ENCODE results near the gene IFT52. TPM values are rescaled to one million over a fixed set of nuclear protein-coding genes. Genes with fewer than 3 reads are reported as not detected.
"Not testable (repeated sequence)": the region's sequence is repeated elsewhere in the genome, so short reads cannot be mapped to it uniquely, and the experiment has no call there.

Gene IFT52
- total RNA-seq, 1 donor from 2014 or later = 13.6 TPM

DNA sequence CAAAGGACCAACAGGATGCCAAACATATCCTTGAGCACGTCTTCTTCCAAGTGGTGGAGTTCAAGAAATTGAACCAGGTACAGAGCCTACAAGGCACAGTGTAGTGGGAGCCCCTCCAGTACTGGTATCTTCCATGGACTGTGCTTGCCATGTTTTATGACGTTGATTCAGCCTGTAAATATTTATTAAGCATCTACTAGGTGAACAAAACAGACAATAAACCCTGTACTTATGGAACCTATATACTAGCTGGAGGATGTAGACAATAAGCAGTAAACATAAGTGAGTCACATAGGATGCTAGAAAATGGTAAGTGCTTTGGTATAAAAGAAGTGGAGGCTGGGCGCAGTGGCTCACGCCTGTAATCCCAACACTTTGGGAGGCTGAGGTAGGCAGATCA, 51.8 kb downstream of the IFT52 start:
- DNase-seq (ENCODE audit: low read depth) = no peak

DNA sequence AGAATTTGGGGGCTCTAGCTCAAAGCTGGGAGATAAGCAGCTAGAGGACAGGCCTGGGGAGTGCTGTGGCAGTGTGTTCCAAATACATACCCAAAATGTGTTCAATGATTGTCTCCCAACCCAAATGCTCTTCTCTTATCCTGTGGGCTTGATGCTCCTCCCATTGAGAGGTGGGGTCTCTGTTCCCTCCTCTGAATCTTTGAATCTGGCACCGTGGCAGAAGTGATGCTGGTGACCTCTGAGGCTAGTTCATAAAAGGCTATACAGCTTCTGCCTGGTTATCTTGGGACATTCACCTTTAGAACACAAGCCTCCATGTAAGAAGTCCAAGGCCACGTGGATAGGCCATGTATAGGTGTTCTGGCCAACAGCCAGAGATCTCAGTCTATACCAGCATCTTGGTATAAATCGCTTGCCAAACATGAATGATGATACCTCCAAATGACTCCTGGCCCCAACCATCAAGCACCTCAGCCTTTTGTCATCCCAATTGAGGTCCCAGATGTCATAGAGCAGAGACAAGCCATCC, 60.3 kb downstream of the IFT52 start:
- DNase-seq (ENCODE audit: low read depth) = no peak

DNA sequence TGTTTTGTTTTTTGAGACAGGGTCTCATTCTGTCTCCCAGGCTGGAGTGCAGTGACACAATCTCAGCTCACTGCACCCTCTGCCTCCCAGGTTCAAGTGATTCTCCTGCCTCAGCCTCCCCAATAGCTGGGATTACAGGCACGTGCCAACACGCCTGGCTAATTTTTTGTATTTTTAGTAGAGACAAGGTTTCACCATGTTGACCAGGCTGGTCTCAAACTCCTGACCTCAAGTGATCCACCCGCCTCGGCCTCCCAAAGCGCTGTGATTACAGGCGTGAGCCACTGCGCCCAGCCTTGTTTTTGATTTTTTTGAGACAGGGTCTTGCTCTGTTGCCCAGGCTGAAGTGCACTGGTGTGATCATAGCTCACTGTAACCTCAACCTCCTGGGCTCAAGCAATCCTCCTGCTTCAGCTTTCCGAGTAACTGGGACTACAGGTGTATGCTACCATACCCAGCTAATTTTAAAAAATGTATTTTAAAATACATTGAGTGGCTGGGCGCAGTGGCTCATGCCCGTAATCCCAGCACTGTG, 61.0 kb downstream of the IFT52 start:
- DNase-seq (ENCODE audit: low read depth) = not testable (repeated sequence)

DNA sequence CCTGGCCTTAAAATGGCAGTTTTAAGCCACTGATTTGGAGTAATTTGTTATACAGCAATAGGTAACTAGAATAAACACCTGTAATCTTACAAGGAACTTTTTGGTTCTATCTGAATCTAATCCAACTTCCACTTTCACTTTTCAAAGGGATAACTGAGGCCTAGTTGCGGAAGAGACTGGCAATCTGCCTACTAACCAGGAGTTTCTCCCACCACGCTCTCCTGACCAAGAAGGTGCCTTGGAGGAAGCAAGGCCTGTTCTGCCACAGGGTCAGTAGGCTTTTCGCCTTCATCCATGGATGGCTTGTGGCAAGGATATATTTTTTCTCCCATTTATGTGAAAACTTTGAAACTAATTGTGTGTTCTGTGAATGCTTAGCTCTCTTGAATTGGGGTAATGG, 63.2 kb downstream of the IFT52 start:
- DNase-seq (ENCODE audit: low read depth) = no peak

DNA sequence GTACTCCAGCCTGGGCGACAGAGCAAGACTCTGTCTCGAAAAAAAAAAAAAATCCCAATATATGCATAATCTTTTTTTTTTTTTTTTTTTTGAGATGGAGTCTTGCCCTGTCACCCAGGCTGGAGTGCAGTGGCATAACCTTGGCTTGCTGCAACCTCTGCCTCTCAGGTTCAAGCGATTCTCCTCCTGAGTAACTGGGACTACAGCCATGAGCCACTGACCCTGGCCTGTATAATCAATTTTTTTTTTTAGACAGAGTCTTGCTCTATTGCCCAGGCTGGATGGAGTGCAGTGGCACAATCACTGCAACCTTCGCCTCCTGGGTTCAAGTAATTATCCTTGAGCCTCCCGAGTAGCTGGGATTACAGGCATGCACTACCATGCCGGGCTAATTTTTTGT, 64.4 kb downstream of the IFT52 start:
- not testable (repeated sequence) for DNase-seq (ENCODE audit: low read depth)

DNA sequence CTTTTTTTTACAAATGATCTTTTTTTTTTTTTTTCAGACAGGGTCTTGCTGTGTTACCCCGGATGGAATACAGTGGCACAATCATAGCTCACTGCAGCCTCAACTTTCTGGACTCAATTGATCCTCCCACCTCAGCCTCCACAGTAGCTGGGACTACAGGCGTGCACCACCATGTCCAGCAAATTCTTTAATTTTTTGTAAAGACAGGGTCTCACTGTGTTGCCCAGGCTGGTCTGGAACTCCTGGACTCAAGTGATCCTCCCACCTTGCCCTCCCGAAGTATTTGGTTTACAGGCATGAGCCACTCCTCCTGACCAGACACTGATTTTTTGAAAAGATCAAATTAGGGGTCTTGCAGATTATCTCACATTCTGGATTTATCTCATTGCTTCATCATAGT, 65.2 kb downstream of the IFT52 start:
- DNase-seq (ENCODE audit: low read depth) = no peak

DNA sequence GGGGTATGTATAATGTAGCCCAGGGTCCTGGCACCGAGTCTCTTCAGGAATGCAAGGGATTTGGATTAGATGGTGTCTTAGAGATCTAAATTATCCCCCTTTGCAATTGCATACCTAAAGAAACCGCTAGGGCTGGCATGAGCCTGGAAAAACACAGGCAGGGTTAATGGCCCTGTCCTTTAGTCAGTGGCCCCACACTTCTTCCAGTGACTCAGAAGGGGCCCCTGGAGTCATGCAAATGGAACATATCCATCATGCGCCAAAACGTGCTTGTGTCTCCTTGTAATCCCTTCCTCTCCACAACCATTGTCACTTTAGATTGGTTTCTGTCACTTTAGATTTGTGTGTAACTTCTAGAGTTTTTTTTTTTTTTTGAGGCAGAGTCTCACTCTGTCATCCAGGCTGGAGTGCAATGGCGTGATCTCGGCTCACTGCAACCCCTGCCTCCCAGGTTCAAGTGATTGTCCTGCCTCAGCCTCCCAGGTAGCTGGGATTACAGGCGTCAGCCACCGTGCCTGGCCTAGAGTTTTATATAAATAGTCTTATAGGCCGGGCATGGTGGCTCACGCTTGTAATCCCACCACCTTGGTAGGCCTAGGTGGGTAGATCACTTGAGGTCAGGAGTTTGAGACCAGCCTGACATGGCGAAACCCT, 67.5 kb downstream of the IFT52 start:
- no peak for DNase-seq (ENCODE audit: low read depth)

DNA sequence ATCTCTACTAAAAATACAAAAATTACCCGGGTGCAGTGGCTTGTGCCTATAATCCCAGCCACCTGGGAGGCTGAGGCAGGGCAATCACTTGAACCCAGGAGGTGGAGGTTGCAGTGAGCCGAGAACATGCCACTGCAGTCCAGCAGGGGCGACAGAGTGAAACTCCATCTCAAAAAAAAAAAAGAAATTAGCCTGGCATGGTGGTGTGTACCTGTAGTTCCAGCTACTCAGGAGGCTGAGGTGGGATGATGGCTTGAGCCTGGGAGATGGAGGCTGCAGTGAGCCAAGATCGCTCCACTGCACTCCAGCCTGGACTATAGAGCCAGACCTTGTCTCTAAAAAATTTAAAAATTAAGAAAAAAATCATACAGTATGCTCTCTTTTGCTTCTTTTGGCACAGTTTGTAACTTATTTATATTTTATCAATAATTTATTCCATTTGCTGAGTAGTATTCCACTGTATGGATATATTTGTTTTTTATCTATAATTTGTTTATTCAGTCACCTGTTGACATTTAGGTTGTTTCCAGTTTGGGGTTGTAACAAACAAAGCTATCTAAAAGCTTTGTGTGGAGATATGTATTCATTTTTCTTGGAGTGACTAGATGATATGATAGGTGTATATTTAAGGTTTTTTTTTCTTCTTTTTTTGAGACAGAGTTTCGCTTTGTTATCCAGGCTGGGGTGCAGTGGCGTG, 68.1 kb downstream of the IFT52 start:
- no peak for DNase-seq (ENCODE audit: low read depth)

DNA sequence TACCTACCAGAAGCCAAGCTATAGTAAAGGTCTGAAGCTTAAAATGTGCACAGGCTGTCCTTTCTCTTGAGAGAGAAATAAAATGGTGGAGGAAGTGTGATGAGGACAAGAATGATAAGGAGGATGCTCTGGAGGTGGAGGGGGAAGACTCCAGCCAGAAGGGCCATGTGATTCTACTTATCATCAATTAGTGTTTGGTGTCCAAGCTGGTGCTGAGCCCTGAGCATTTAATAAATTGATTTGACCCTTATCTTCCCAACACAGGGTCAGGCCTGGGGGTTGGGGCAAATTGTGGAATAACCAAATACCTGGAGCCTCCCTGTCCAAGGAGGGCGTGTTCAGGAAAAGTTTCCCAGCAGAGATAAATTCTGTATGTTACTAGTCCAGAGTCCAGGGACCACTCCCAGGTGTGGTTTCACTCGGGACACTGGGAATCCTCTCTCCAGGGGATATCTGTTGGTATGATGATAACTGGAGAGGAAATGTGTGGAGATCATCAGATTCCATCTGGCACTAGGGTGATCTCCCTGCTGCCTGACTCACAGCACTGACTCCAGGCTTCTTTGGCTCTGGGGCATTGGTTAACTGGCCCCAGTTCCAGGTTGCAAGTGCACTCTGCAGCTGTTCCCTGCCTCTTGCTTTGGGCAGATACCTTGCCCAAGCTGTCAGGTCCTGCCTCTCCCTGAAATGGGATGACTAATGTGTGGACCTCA, 72.4 kb downstream of the IFT52 start:
- DNase-seq (ENCODE audit: low read depth) = peak; percentile 88

DNA sequence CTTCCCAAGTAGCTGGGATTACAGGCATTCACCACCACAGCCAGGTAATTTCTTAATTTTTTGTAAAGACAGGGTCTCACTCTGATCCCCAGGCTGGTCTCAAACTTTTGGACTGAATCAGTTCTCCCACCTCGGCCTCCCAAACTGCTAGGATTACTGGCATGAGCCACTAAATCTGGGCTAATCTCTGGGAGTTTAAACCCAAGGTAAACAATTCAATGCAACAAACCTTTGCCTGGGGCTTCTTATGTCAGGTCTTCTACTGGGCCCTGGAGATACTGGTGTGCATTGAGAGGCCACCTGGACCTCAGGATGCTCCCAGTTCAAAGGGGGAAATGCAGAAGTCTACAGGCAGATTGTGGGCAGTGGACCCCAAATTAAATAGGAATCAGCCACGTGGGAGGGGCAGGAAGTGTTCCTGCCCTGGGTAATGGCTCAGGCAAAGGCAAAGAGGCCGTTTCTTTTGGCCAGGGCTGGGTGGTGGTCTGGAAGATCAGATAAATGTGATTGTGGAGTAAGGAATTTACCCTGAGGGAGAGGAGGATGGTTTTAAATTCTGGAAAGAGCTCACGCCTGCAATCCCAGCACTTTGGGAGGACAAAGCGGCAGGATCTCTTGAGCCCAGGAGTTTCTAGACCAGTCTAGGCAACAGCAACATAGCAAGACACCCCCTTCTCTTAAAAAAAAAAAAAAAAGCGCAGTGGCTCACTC, 74.9 kb downstream of the IFT52 start:
- DNase-seq (ENCODE audit: low read depth) = no peak

DNA sequence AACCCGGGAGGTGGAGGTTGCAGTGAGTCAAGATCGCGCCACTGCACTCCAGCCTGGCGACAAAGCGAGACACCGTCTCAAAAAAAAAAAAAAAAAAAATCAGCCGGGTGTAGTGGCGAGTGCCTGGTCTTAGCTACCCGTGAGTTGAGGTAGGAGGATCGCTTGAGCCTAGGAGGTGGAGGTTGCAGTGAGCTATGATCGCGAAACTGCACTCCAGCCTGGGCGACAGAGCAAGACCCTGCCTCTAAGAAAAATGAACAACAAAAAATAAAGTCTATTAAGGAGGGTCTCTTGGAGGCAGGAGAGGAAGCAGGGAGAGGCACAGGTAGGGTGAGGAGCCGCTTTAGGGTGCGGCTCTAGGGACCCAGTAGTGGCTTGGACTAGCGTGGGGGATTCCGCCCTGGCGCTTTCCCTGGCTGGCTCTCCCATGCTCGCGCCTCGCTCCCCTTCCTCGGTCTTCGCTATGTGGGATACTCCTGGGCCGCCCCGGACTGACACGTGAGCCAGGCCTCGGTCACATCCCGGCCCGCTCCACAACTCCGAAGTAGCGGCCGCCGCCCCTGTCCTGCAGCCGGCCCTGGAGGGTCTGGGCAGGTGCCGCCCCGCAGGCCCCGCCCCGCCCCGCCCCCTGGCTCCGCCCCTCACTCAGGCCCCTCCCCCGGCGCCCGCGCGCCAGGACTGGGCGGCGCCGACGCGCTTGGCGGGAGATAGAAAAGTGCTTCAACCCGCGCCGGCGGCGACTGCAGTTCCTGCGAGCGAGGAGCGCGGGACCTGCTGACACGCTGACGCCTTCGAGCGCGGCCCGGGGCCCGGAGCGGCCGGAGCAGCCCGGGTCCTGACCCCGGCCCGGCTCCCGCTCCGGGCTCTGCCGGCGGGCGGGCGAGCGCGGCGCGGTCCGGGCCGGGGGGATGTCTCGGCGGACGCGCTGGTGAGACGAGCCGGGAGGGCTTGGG, 75.9 kb downstream of the IFT52 start, which contains the start of gene MYBL2:
Gene MYBL2 (plus strand): TSS at position 739 of the 953 bp plus-strand sequence. CDS start 170 bp downstream, at position 909.
- peak; percentile 38 for DNase-seq (ENCODE audit: low read depth)

DNA sequence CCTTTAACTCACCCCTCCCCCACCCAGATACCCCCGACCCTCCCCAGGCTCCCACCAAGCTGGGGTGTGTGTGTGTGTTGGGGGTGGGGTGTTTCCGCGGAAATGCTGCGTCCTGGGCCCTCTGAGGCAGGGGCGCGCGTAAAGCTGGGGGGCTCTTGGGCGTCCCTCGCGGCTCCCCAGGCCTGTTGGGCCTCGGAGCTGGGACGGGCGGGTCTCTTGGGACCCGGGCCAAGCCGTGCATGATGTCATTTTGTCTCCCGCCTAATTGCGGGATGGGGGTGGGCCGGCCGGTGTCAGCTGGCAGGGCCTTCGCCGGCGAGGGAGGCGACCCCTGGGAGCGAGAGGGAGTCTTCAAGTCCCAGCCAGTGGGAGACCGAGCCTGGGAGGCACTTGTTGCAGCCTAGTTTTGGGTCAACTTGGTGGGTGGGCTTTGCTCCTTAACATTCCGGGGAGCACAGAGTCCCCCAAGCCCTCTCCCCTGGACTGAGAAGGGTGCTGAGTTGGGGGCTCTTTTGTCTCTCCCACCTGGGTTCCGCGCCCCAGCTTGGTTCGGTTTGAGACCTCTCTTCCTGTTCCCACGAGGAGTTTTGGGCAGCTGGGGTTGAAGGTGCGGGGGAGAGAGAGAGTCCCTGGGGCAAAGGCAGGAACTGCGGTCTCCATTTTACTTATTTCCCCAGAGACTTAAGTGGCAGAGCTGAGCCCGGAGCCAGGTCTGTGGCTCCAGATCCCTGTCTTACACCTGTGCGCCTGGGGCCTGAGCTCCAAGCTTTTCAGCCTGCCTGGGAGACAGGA, 76.8 kb downstream of the IFT52 start:
- DNase-seq (ENCODE audit: low read depth) = no peak

DNA sequence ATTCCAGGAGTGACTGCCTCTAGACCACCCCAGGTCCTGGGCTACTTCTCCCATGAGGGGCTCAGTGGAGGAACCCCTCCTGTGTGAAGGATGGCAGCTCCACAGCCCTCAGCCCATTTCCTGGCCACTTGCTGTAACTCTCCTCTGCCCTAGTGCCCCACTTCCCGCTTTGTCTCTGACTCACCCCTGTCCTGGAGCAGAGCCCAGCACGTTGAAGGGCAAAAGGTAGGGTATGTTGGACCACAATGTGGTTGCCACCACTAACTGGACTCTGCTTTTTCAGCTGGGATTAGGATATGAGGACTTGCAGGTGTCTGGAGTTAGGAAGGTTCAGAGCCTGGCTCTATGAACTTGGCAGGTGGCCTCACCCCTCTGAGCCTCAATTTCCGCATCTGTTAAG, 78.6 kb downstream of the IFT52 start:
- DNase-seq (ENCODE audit: low read depth) = peak; percentile 55

DNA sequence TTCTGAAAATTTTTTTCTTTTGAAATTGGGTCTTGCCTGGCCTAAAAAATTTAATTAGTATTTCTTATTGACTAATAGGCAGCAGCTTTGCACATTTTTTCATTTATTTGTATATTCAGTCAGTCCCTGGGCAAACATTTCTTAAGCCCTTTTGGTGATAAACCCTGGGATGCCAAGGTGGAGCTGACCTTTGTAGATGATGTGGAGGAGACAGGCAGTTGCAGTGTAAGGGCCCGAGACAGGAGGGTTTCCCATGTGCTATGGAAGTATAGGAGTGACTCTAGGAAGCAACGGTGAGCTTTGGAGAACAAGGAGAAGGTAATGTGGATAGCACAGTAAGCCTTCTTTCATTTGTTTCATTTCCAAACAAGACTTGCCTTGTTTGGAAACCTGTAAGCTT, 79.7 kb downstream of the IFT52 start:
- DNase-seq (ENCODE audit: low read depth) = no peak

DNA sequence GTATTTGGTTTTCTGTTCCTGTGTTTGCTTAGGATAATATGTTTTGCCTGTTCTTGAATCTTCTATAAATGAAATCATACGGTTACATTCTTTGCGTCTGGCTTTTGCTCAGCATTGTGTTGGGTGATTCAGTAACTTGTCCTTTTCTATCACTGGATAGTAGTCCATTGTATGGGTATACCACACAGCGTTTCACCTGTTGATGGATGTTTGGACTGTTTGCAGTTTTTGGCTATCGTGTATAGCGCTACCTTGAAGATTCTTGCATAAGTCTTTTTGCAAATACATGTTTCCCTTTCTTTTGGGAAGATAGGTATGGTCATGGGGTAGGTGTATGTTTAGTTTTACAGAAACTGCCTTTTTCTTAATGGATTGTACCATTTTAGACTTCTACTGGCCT, 85.6 kb downstream of the IFT52 start:
- DNase-seq (ENCODE audit: low read depth) = no peak

DNA sequence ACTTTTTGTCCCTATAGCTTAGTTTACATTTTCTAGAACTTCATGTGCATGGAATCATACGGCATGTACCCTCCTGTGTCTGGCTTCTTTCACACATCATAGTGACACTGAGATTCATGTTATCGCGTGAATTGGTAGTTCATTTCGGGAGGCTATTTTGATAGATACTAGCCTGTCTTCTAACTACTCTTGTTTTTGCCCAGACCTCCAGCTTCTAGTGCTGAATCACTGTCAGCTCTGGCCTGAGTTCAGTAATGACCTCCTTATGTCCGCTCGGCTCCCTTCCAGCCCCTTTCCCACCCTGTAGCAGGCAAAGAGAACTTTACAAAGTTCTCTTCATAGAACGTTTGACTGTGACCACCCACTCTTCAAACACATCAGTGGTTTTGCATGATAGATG, 90.2 kb downstream of the IFT52 start:
- DNase-seq (ENCODE audit: low read depth) = no peak

DNA sequence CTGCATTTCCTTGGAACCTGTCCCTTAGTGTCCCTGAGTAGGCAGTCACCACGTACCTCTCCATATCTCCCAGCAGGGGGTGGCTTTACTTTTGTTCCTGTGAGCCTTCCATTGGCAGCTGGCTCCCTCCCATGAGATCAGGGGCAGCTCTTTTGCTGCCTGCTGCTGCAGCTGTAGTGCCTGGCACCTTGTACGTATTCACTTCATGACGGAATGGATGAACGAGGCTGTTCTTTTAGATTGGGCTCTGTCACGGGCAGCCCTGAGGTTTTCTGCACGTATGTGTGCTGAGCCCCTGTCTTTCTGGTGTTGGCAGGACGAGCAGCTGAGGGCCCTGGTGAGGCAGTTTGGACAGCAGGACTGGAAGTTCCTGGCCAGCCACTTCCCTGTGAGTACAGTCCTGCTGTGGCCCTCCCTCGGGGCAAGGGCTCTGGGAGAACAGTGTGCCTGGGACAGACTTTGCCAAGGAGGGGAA, 90.8 kb downstream of the IFT52 start:
- peak; percentile 41 for DNase-seq (ENCODE audit: low read depth)

DNA sequence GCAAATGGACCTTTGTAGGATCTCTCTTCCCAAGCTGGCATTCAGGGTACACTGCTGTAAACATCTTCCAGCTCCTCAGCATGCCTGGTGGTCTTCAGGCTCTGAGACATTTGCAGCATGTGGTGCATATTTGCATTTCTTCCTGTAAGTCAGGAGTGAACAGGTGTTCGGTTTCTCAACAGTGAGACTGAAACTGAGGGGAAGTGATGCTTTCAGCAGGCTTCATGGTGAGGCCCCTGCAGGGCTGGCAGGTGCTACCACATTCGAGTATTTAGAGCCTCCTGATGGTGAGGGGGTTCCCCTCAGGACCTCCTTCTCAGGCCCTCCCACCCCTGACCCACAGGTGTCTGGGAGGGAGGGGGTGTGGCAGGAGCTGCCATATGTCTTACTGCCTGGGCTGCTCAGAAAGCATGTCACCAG, 91.3 kb downstream of the IFT52 start:
- DNase-seq (ENCODE audit: low read depth) = no peak

DNA sequence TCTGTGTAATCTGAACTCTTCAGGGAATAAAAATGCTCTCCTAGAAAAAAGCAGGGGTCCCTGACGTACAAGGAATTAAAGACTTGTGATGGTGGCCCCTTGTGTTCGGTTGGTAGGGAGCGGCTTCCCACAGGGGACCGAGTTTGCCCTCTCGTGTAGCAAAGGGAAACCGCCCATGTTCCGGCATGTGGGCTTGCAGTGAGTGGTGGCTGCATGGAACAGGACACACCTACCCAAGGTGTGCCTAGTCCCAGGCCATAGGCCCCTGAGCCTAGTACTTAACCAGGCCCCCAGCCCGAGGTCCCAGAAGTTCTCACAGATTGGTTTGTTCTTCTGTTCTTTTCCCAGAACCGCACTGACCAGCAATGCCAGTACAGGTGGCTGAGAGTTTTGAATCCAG, 91.7 kb downstream of the IFT52 start:
- no peak for DNase-seq (ENCODE audit: low read depth)

Measured in myocyte (in vitro differentiated cells).